A673 (cell line): ENCODE results near the gene ANKRD28. TPM values are rescaled to one million over a fixed set of nuclear protein-coding genes. Genes with fewer than 3 reads are reported as not detected.

Source experiments
- BruUV-seq: library from RNA; stranded (reverse); fragments of 400-500 nt; replicated peaks from 2 replicates; lab custom pipeline; 2021; lab: Mats Ljungman, UMichigan
- CTCF ChIA-PET: fragments of 300-600 bp; sonication (Branson Sonifier 250); formaldehyde crosslinking; loops from one replicate; lab custom pipeline; 2022; ENCODE audit warnings: antibody characterized with exemption; lab: Charles Lee
- POLR2A ChIA-PET: fragments of 300-600 bp; sonication (Branson Sonifier 250); formaldehyde crosslinking; loops from one replicate; lab custom pipeline; 2022; ENCODE audit warnings: antibody characterized with exemption; ENCODE audit not compliant: low non-redundant PET; lab: Charles Lee
- DNase-seq: peaks from one replicate; pipeline ENCODE4 v3.0.0-alpha.2; 2015; ENCODE audit warnings: low spot score
- H3K27ac ChIP-seq: fragments of 200-600 bp; sonication (generic); 2 replicates; pipeline ENCODE4 v1.5.1; 2016; ENCODE audit warnings: mixed run types, low read depth, mild to moderate bottlenecking, mixed read lengths, antibody characterized with exemption, low read length; ENCODE audit not compliant: poor library complexity, severe bottlenecking
- H3K27me3 ChIP-seq: fragments of 200-600 bp; sonication (generic); replicated peaks from 2 replicates; pipeline ENCODE4 v1.6.1; 2017; ENCODE audit warnings: mixed run types, low read depth, mild to moderate bottlenecking, mixed read lengths, antibody characterized with exemption, low read length; ENCODE audit not compliant: insufficient read depth, poor library complexity
- H3K36me3 ChIP-seq: fragments of 200-600 bp; sonication (generic); 2 replicates; pipeline ENCODE4 v1.6.1; 2016; ENCODE audit warnings: mixed run types, mild to moderate bottlenecking, mixed read lengths, antibody characterized with exemption, low read length; ENCODE audit not compliant: insufficient read depth, poor library complexity, severe bottlenecking
- H3K4me1 ChIP-seq: fragments of 200-600 bp; sonication (generic); 2 replicates; pipeline ENCODE4 v1.6.1; 2017; ENCODE audit warnings: mixed run types, mild to moderate bottlenecking, mixed read lengths, antibody characterized with exemption, low read length; ENCODE audit not compliant: insufficient read depth, poor library complexity, severe bottlenecking
- H3K4me3 ChIP-seq: fragments of 200-600 bp; sonication (generic); 2 replicates; pipeline ENCODE4 v1.5.1; 2016; ENCODE audit warnings: low read depth, mixed run types, mild to moderate bottlenecking, mixed read lengths, low read length; ENCODE audit not compliant: poor library complexity, severe bottlenecking
- H3K9me3 ChIP-seq: fragments of 200-600 bp; sonication (generic); 2 replicates; pipeline ENCODE4 v1.6.1; 2016; ENCODE audit warnings: mixed run types, low read depth, mild to moderate bottlenecking, mixed read lengths, antibody characterized with exemption, low read length; ENCODE audit not compliant: poor library complexity, severe bottlenecking
- EZH2 ChIP-seq: fragments of 200-600 bp; sonication (generic); IDR thresholded peaks from 2 replicates; pipeline ENCODE4 v1.6.1; 2017; ENCODE audit warnings: borderline replicate concordance, low read depth, mild to moderate bottlenecking, mixed read lengths, antibody characterized with exemption, low read length; ENCODE audit not compliant: poor library complexity, severe bottlenecking
- intact Hi-C: fragments of 100-400 bp; cut with micrococcal nuclease; formaldehyde crosslinking; loops from one replicate; pipeline ENCODE4 v1.10.0; 2022; ENCODE audit not compliant: unreplicated experiment
- total RNA-seq: library from RNA; stranded (reverse); gene quantifications from 2 replicates; pipeline ENCODE4 v1.2.3, GENCODE V29; 2021
- TF ChIP-seq, protein P1 (sequence below): fragments of 300-800, 200-600 bp; sonication (generic); conservative IDR thresholded peaks from 2 replicates; pipeline ENCODE4 v1.5.1; 2017; ENCODE audit warnings: low read depth, mild to moderate bottlenecking, antibody characterized with exemption, low read length, moderate library complexity, mixed read lengths

The ANKRD28 gene
- total RNA-seq, 1 experiment from 2014 or later = 29.9 TPM

DNA sequence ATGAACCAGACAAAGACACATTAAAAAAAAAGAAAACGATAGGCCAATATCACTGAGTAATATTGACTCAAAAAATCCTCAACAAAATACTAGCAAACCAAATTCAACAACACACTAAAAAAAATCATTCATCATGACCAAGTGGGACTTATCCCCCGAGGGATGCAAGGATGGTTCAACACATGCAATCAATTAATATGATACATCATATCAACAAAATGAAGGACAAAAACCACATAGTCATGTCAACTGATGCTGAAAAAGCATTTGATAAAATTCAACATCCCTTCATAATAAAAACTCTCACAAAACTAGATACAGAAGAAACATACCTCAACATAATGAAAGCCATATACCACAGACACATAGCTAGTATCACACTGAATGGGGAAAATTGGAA is 41.8 kb upstream of the ANKRD28 start:
- Histone ChIP-seq H3K4me1 (no peaks in the 10 kb centered on the region), H3K36me3 (no peaks in the 10 kb centered on the region), H3K27me3 (no peaks in the 10 kb centered on the region), H3K4me3 (no peak overlapping the region), H3K27ac (no peak overlapping the region), H3K9me3 (peaks cover 14% of the 10 kb centered on the region)
- BruUV-seq = no TSS peak
- no peak for TF ChIP-seq EZH2
- TF ChIP-seq, protein P1, sequence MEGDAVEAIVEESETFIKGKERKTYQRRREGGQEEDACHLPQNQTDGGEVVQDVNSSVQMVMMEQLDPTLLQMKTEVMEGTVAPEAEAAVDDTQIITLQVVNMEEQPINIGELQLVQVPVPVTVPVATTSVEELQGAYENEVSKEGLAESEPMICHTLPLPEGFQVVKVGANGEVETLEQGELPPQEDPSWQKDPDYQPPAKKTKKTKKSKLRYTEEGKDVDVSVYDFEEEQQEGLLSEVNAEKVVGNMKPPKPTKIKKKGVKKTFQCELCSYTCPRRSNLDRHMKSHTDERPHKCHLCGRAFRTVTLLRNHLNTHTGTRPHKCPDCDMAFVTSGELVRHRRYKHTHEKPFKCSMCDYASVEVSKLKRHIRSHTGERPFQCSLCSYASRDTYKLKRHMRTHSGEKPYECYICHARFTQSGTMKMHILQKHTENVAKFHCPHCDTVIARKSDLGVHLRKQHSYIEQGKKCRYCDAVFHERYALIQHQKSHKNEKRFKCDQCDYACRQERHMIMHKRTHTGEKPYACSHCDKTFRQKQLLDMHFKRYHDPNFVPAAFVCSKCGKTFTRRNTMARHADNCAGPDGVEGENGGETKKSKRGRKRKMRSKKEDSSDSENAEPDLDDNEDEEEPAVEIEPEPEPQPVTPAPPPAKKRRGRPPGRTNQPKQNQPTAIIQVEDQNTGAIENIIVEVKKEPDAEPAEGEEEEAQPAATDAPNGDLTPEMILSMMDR = no peak
- intact Hi-C loops = no loop called here
- DNase-seq = no peak
- ChIA-PET POLR2A (no interaction called here), CTCF (no interaction called here)

DNA sequence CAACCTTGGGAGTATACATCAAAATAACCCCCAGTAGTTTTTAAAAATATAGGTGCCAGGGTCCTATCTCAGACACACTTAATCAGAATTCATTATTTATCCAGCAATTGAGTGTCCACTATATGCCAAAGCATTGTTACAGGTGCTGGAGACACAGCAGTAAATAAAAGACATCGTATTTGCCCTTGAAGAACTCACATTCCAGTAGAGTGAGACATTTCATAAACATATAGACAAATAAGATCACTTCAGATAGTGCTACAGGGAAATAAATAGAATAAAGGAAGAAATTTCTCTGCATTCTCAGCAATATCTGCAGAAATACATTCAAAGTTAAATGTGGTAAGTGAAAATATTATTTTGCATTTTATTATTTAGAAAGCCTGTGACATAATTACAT is 34.1 kb upstream of the ANKRD28 start:
- intact Hi-C loops = no loop called here
- no peak for DNase-seq
- H3K27me3 ChIP-seq = no peaks in the 10 kb centered on the region
- BruUV-seq = no TSS peak
- H3K36me3 ChIP-seq = no peaks in the 10 kb centered on the region
- no peak for TF ChIP-seq EZH2
- TF ChIP-seq, protein P1 = no peak
- H3K4me1 ChIP-seq = no peaks in the 10 kb centered on the region
- POLR2A ChIA-PET = no interaction called here
- CTCF ChIA-PET = no interaction called here
- H3K9me3 ChIP-seq = no peaks in the 10 kb centered on the region
- H3K4me3 ChIP-seq = no peak overlapping the region
- H3K27ac ChIP-seq = no peak overlapping the region

DNA sequence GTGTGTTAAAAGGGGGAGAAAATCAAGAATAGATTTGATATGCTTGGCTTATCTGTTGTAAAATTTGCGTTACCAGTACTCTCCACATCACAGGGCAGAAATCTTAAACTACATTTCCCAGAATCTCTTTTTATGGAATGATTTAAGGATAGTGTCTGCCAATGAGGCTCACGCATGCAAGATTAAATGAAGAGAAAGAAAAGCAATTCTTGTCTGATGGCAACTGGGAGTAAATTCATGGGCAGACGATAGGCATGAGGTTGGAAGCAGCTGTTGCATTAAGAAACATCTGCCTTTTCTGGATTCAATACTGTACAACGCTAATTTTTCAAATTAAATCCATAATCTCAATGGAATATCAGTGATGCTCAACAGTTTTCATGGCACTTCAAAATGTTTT is 27.2 kb upstream of the ANKRD28 start:
- DNase-seq = no peak
- intact Hi-C loops = no loop called here
- POLR2A ChIA-PET = no interaction called here
- no peak overlapping the region for H3K27ac ChIP-seq
- no peaks in the 10 kb centered on the region for H3K9me3 ChIP-seq
- TF ChIP-seq, protein P1 = no peak
- no peak for TF ChIP-seq EZH2
- no peaks in the 10 kb centered on the region for H3K36me3 ChIP-seq
- H3K4me3 ChIP-seq = no peak overlapping the region
- CTCF ChIA-PET = no interaction called here
- no TSS peak for BruUV-seq
- H3K4me1 ChIP-seq = no peaks in the 10 kb centered on the region
- H3K27me3 ChIP-seq = no peaks in the 10 kb centered on the region
